HCT116 (cell line): ENCODE data around the gene RRBP1. TPM values are rescaled to one million over a fixed set of nuclear protein-coding genes. Genes with fewer than 3 reads are reported as not detected.

Experiments used
- ATAC-seq: fragments of 200-7000 bp; cut with Tn5 transposase; 2 replicates; pipeline ENCODE4 v1.9.1; 2020; ENCODE audit warnings: mild to moderate bottlenecking, moderate library complexity
- BruUV-seq: library from RNA; stranded (reverse); fragments of 400-500 nt; replicated peaks from 2 replicates; lab custom pipeline; 2021; lab: Mats Ljungman, UMichigan
- CTCF ChIA-PET: fragments of 300-600 bp; sonication (Branson Sonifier 250); formaldehyde crosslinking; loops from one replicate; lab custom pipeline; 2021; ENCODE audit warnings: antibody characterized with exemption; lab: Charles Lee
- POLR2A ChIA-PET: fragments of 300-600, 350-600 bp; sonication (Branson Sonifier 250); formaldehyde crosslinking; loops from one replicate; lab custom pipeline; 2021; ENCODE audit warnings: antibody characterized with exemption; lab: Charles Lee
- RAD21 ChIA-PET, 2 experiments: fragments of 300-600 bp; sonication (Branson Sonifier 250); formaldehyde crosslinking; loops; one replicate each; lab custom pipeline; 2023; ENCODE audit warnings: low total read pairs in 2 of 2; ENCODE audit not compliant: uncharacterized antibody in 2 of 2, unreplicated experiment in 2 of 2, low non-redundant PET in 1 of 2; lab: Charles Lee
- DNase-seq: peaks from one replicate; pipeline ENCODE4 v3.0.0-alpha.2; 2010; ENCODE audit warnings: low read depth, low spot score
- H2AFZ ChIP-seq: fragments of 200-600 bp; shearing (Covaris generic), sonication (generic); 2 replicates; pipeline ENCODE4 v1.6.1; 2017; ENCODE audit warnings: low read depth, mixed run types, mixed read lengths, antibody characterized with exemption, low read length; ENCODE audit not compliant: poor library complexity, severe bottlenecking
- H3K27ac ChIP-seq: 2 replicates; pipeline ENCODE4 v1.5.1; 2012; ENCODE audit warnings: low read depth, low read length
- H3K27me3 ChIP-seq: fragments of 200-600 bp; sonication (generic); 2 replicates; pipeline ENCODE4 v1.6.1; 2016; ENCODE audit warnings: mixed run types, low read length, mixed read lengths; ENCODE audit not compliant: insufficient read depth
- H3K36me3 ChIP-seq, 2 experiments: fragments of 200-500 bp in 1 of 2; fragments of 200-600 bp in 1 of 2; sonication (Bioruptor generic) in 1 of 2; sonication (generic) in 1 of 2; 2 replicates each; pipeline versions ENCODE4 v1.5.1 to v1.6.1; 2014 to 2016; ENCODE audit warnings: low read length in 2 of 2, inconsistent platforms in 1 of 2, mixed read lengths in 1 of 2, mixed run types in 1 of 2; ENCODE audit not compliant: insufficient read depth in 2 of 2, control insufficient read depth in 1 of 2
- H3K4me1 ChIP-seq, 2 experiments: fragments of 200-600 bp in 1 of 2; sonication (generic) in 1 of 2; 2 replicates each; pipeline versions ENCODE4 v1.5.1 to v1.6.1; 2012 to 2017; ENCODE audit warnings: low read length in 2 of 2, inconsistent platforms in 1 of 2, mild to moderate bottlenecking in 1 of 2, mixed read lengths in 1 of 2, mixed run types in 1 of 2, moderate library complexity in 1 of 2; ENCODE audit not compliant: insufficient read depth in 2 of 2, control insufficient read depth in 1 of 2
- H3K4me2 ChIP-seq: fragments of 200-600 bp; sonication (generic); 2 replicates; pipeline ENCODE4 v1.6.1; 2017; ENCODE audit warnings: mixed run types, low read length, mixed read lengths
- H3K4me3 ChIP-seq, 2 experiments: fragments of 200-600 bp in 1 of 2; sonication (generic) in 1 of 2; replicated peaks in 1 of 2; 2 replicates each; pipeline ENCODE4 v1.5.1; 2011 to 2016; ENCODE audit warnings: low read length in 2 of 2, control low read depth in 1 of 2, low read depth in 1 of 2, mild to moderate bottlenecking in 1 of 2, mixed read lengths in 1 of 2, mixed run types in 1 of 2
- H3K79me2 ChIP-seq: fragments of 200-600 bp; sonication (generic); 2 replicates; pipeline ENCODE4 v1.6.1; 2017; ENCODE audit warnings: mild to moderate bottlenecking, mixed run types, low read length, moderate library complexity, mixed read lengths; ENCODE audit not compliant: insufficient read depth
- H3K9ac ChIP-seq: fragments of 200-600 bp; sonication (generic); 2 replicates; pipeline ENCODE4 v1.6.1; 2016; ENCODE audit warnings: low read length, mixed read lengths
- H3K9me2 ChIP-seq: fragments of 200-600 bp; sonication (generic), shearing (Covaris generic); 2 replicates; pipeline ENCODE4 v1.6.1; 2017; ENCODE audit warnings: mixed run types, mild to moderate bottlenecking, moderate library complexity; ENCODE audit not compliant: insufficient read depth
- H3K9me3 ChIP-seq, 2 experiments: fragments of 200-500 bp in 1 of 2; fragments of 200-600 bp in 1 of 2; sonication (Bioruptor generic) in 1 of 2; sonication (generic) in 1 of 2; 2 replicates each; pipeline ENCODE4 v1.6.1; 2014 to 2017; ENCODE audit warnings: low read length in 2 of 2, mixed read lengths in 2 of 2, inconsistent platforms in 1 of 2, low read depth in 1 of 2, mild to moderate bottlenecking in 1 of 2, mixed run types in 1 of 2, moderate library complexity in 1 of 2; ENCODE audit not compliant: control insufficient read depth in 1 of 2, insufficient read depth in 1 of 2
- H4K20me1 ChIP-seq: fragments of 200-600 bp; sonication (generic), shearing (Covaris generic); 2 replicates; pipeline ENCODE4 v1.6.1; 2017; ENCODE audit warnings: mixed run types, mild to moderate bottlenecking, moderate library complexity; ENCODE audit not compliant: insufficient read depth
- EZH2 ChIP-seq: fragments of 200-600 bp; sonication (generic); IDR thresholded peaks from 2 replicates; pipeline ENCODE4 v1.6.1; 2017; ENCODE audit warnings: antibody characterized with exemption, mixed run types
- FOSL1 ChIP-seq: IDR thresholded peaks from 2 replicates; pipeline ENCODE4 v1.6.1; 2012; ENCODE audit warnings: low read depth
- JUND ChIP-seq: IDR thresholded peaks from 2 replicates; pipeline ENCODE4 v1.6.1; 2012
- SP1 ChIP-seq: IDR thresholded peaks from 2 replicates; pipeline ENCODE4 v1.6.1; 2012; ENCODE audit warnings: low read depth
- SRF ChIP-seq: IDR thresholded peaks from 2 replicates; pipeline ENCODE4 v1.6.1; 2012; ENCODE audit warnings: low read depth
- TCF7L2 ChIP-seq: IDR thresholded peaks from 2 replicates; pipeline ENCODE4 v1.7.0; 2011; ENCODE audit warnings: borderline replicate concordance, inconsistent platforms; ENCODE audit not compliant: insufficient read depth, insufficient read length; ENCODE audit errors: extremely low read depth
- YY1 ChIP-seq: IDR thresholded peaks from 2 replicates; pipeline ENCODE4 v1.6.1; 2011; ENCODE audit warnings: low read length, low read depth, moderate library complexity, mild to moderate bottlenecking; ENCODE audit not compliant: insufficient replicate concordance; ENCODE audit errors: extremely low read depth
- ZNF274 ChIP-seq: fragments of 200-500 bp; sonication (Bioruptor generic); IDR thresholded peaks from 2 replicates; pipeline ENCODE4 v1.6.1; 2014; ENCODE audit warnings: mild to moderate bottlenecking, low read depth, low read length, inconsistent platforms
- intact Hi-C: fragments of 100-400 bp; cut with micrococcal nuclease; formaldehyde crosslinking; loops from 2 replicates; pipeline ENCODE4 v1.10.0; 2022
- total RNA-seq: library from RNA; stranded (reverse); gene quantifications from one replicate; pipeline ENCODE4 v1.2.1, GENCODE V29; 2021; ENCODE audit not compliant: unreplicated experiment
- TF ChIP-seq, protein P1 (sequence below), 3 experiments: fragments of 200-600 bp in 1 of 3; sonication (generic) in 1 of 3; IDR thresholded peaks in 2 of 3; conservative IDR thresholded peaks in 1 of 3; 2 replicates each; pipeline ENCODE4 v1.5.1; 2012 to 2017; ENCODE audit warnings: low read depth in 2 of 3, low read length in 2 of 3, antibody characterized with exemption in 1 of 3, borderline replicate concordance in 1 of 3, control low read depth in 1 of 3, mild to moderate bottlenecking in 1 of 3, mixed read lengths in 1 of 3, mixed run types in 1 of 3, moderate library complexity in 1 of 3; ENCODE audit not compliant: insufficient read depth in 1 of 3
- TF ChIP-seq, protein P2 (sequence below): IDR thresholded peaks from 2 replicates; pipeline ENCODE4 v1.6.1; 2012

RRBP1 gene
- total RNA-seq, 1 experiment from 2014 or later, result 123 TPM

DNA sequence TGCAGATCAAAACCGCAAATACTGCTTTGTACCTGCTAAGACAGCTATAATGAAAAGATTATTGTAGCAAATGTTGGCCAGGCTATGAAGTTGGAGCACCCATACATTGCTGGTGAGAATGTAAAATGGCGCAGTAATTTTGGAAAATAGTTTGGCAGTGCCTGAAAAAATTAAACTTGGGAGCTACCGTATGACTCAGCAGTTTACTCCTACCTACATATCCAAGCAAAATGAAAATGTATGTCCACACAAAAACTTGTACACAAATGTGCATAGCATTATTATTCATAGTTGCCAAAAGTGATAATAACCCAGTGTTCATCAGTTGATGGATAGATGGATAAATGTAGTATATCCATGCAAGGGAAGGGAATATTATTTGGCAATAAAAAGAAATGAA, 98.9 kb downstream of the RRBP1 start:
- intact Hi-C loops, result no loop called here
- no peak for TF ChIP-seq ZNF274
- no peak for TF ChIP-seq SP1
- TF ChIP-seq SRF, result no peak
- TF ChIP-seq, protein P1, sequence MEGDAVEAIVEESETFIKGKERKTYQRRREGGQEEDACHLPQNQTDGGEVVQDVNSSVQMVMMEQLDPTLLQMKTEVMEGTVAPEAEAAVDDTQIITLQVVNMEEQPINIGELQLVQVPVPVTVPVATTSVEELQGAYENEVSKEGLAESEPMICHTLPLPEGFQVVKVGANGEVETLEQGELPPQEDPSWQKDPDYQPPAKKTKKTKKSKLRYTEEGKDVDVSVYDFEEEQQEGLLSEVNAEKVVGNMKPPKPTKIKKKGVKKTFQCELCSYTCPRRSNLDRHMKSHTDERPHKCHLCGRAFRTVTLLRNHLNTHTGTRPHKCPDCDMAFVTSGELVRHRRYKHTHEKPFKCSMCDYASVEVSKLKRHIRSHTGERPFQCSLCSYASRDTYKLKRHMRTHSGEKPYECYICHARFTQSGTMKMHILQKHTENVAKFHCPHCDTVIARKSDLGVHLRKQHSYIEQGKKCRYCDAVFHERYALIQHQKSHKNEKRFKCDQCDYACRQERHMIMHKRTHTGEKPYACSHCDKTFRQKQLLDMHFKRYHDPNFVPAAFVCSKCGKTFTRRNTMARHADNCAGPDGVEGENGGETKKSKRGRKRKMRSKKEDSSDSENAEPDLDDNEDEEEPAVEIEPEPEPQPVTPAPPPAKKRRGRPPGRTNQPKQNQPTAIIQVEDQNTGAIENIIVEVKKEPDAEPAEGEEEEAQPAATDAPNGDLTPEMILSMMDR (IDR thresholded peaks at IDR 0.05 in 2 of 3, conservative IDR thresholded peaks at IDR 0.05 in 1 of 3; ENCODE audit: borderline replicate concordance in 1 of 3, insufficient read depth in 1 of 3, low read depth in 2 of 3, low read length in 2 of 3), result no peak
- TF ChIP-seq, all 23 proteins: peak for 0
- Histone ChIP-seq H3K79me2 (peaks cover 100% of the 10 kb centered on the region), H3K36me3 (no peaks in the 10 kb centered on the region), H2AFZ (no peak overlapping the region), H3K27ac (no peak overlapping the region), H3K9me3 (no peaks in the 10 kb centered on the region), H3K27me3 (no peaks in the 10 kb centered on the region), H3K9me2 (no peaks in the 10 kb centered on the region), H4K20me1 (peaks cover 15% of the 10 kb centered on the region; the same call in 1 of the 2 replicates), H3K9ac (no peak overlapping the region), H3K4me1 (peaks cover 13 to 46% of the 10 kb centered on the region in 2 experiments; a peak in 3 of 4 replicates), H3K4me3 (no peak overlapping the region), H3K4me2 (no peak overlapping the region)
- CTCF ChIA-PET, result no interaction called here
- DNase-seq (no peak), ATAC-seq (no peak)
- no TSS peak for BruUV-seq
- RAD21 ChIA-PET, result no interaction called here
- POLR2A ChIA-PET, result interaction anchor here (1.5 kb wide), 1 partner anchor 13 kb away, joined by 4 read pairs; the partner anchor contains the start of gene DSTN

DNA sequence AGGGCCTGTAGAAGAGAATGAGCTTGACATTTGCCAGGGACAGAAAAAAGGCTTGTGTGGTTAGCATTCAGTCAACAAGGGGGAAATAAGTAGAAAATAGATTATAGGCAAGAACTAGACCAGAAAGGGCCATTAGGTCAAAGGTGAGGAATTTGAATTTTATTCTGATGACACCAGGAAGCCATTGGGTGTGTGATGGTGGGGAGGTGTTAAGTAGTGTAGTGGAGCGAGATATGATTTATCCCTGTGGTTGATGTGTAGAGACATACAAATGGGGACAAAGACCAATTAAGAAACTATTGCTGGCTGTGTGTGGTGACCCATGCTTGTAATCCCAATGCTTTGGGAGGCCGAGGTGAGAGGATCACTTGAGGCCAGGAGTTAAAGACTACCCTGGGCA, 101.1 kb downstream of the RRBP1 start:
- H3K9me2 ChIP-seq, result no peaks in the 10 kb centered on the region
- CTCF ChIA-PET, result interaction anchor here (1.0 kb wide), 1 partner anchor 24 kb away, joined by 3 read pairs; no protein-coding TSS in a partner anchor
- H3K4me1 ChIP-seq, result peaks cover 13 to 50% of the 10 kb centered on the region in 2 experiments; a peak in 3 of 4 replicates
- H3K9ac ChIP-seq, result no peak overlapping the region
- DNase-seq (no peak), ATAC-seq (no peak; the same call in 1 of the 2 replicates)
- H3K36me3 ChIP-seq, result no peaks in the 10 kb centered on the region
- peaks cover 100% of the 10 kb centered on the region for H3K79me2 ChIP-seq
- intact Hi-C loops, result no loop called here
- H3K27me3 ChIP-seq, result no peaks in the 10 kb centered on the region
- H4K20me1 ChIP-seq, result peaks cover 19% of the 10 kb centered on the region; the same call in 1 of the 2 replicates
- H3K4me3 ChIP-seq, result no peak overlapping the region
- H2AFZ ChIP-seq, result no peak overlapping the region
- no peaks in the 10 kb centered on the region for H3K9me3 ChIP-seq
- RAD21 ChIA-PET, result no interaction called here
- POLR2A ChIA-PET, result interaction anchor here (1.0 to 2.7 kb wide), 3 partner anchors 9 to 23 kb away, joined by 4 to 21 read pairs (median 5); partner anchors contain the start of gene DSTN
- H3K4me2 ChIP-seq, result peak overlapping the region; percentile 33
- BruUV-seq, result no TSS peak
- TF ChIP-seq TCF7L2 (no peak), SP1 (no peak), ZNF274 (no peak), EZH2 (no peak), YY1 (no peak), JUND (no peak), FOSL1 (no peak)
- TF ChIP-seq, protein P1 (IDR thresholded peaks at IDR 0.05 in 2 of 3, conservative IDR thresholded peaks at IDR 0.05 in 1 of 3; ENCODE audit: borderline replicate concordance in 1 of 3, insufficient read depth in 1 of 3, low read depth in 2 of 3, low read length in 2 of 3), result no peak
- TF ChIP-seq, protein P2, sequence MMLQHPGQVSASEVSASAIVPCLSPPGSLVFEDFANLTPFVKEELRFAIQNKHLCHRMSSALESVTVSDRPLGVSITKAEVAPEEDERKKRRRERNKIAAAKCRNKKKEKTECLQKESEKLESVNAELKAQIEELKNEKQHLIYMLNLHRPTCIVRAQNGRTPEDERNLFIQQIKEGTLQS, result no peak
- H3K27ac ChIP-seq, result no peak overlapping the region
